ENCODE measurements around the gene PREX1. TPM values are rescaled to one million over a fixed set of nuclear protein-coding genes. Genes with fewer than 3 reads are reported as not detected.

The PREX1 gene
- total and polyA plus RNA-seq, 9 donors = 3.8 to 13.6 (median 6.7) TPM

- Histone ChIP-seq H3K27me3 (no peaks in the 10 kb centered on the region), H3K9me3 (no peaks in the 10 kb centered on the region), H3K4me1 (ENCODE audit: insufficient read depth) (no peaks in the 10 kb centered on the region), H3K4me3 (no peak overlapping the region), H3K36me3 (no peaks in the 10 kb centered on the region), H3K27ac (no peak overlapping the region)
- 70 to 82% (median 78%) methylated on average over 6 of the region's 6 CpGs for WGBS, 3 donors
- TF ChIP-seq EP300 (IDR thresholded peaks at IDR 0.05) = no peak
- intact Hi-C loops (cut with DNase I) = no loop called here
- no peak for DNase-seq
Observed at GRCh38 chr20:48843057-48843806, 15.4 kb upstream of the PREX1 start.

- TF ChIP-seq CTCF (IDR thresholded peaks at IDR 0.05) (no peak), POLR2A (IDR thresholded peaks at IDR 0.05) (no peak), EP300 (IDR thresholded peaks at IDR 0.05) (no peak)
- H3K4me3 ChIP-seq = no peak overlapping the region
- no peak for DNase-seq
- H3K27me3 ChIP-seq = no peaks in the 10 kb centered on the region
- WGBS, 3 donors = 54 to 60% (median 56%) methylated on average over 4 of the region's 4 CpGs
- no peak overlapping the region for H3K27ac ChIP-seq
- intact Hi-C loops (cut with DNase I) = no loop called here
- H3K36me3 ChIP-seq = no peaks in the 10 kb centered on the region
- H3K4me1 ChIP-seq (ENCODE audit: insufficient read depth) = no peaks in the 10 kb centered on the region
- H3K9me3 ChIP-seq = no peaks in the 10 kb centered on the region
Observed at GRCh38 chr20:48841875-48842529, 14.2 kb upstream of the PREX1 start.

- Histone ChIP-seq H3K27ac (no peak overlapping the region), H3K4me3 (no peak overlapping the region), H3K4me1 (ENCODE audit: insufficient read depth) (no peaks in the 10 kb centered on the region), H3K9me3 (no peaks in the 10 kb centered on the region), H3K27me3 (no peaks in the 10 kb centered on the region), H3K36me3 (no peaks in the 10 kb centered on the region)
- 74 to 81% (median 77%) methylated on average over 7 of the region's 7 CpGs for WGBS, 3 donors
- intact Hi-C loops (cut with DNase I) = no loop called here
- TF ChIP-seq CTCF (IDR thresholded peaks at IDR 0.05) = no peak
- no peak for TF ChIP-seq EP300 (IDR thresholded peaks at IDR 0.05)
- no peak for TF ChIP-seq POLR2A (IDR thresholded peaks at IDR 0.05)
- DNase-seq = no peak
Observed at GRCh38 chr20:48841196-48841874, 13.5 kb upstream of the PREX1 start.

GRCh38 chr20:48839154-48839917 lies 11.5 kb upstream of the PREX1 start:
- H3K4me1 ChIP-seq (ENCODE audit: insufficient read depth) = no peaks in the 10 kb centered on the region
- TF ChIP-seq POLR2A (IDR thresholded peaks at IDR 0.05) = no peak
- TF ChIP-seq EP300 (IDR thresholded peaks at IDR 0.05) = no peak
- no peak for TF ChIP-seq CTCF (IDR thresholded peaks at IDR 0.05)
- whole genome bisulfite sequencing, 3 donors = 50 to 58% (median 54%) methylated on average over 11 of the region's 11 CpGs
- no peak for DNase-seq
- H3K4me3 ChIP-seq = no peak overlapping the region
- H3K27ac ChIP-seq = no peak overlapping the region
- no peaks in the 10 kb centered on the region for H3K36me3 ChIP-seq
- H3K9me3 ChIP-seq = no peaks in the 10 kb centered on the region
- intact Hi-C loops (cut with DNase I) = no loop called here
- H3K27me3 ChIP-seq = no peaks in the 10 kb centered on the region

Data from ovary (tissue), 9 donors.